ENCODE results near the gene USP17L20.
"Not testable (repeated sequence)": the region's sequence is repeated elsewhere in the genome, so short reads cannot be mapped to it uniquely, and the experiment has no call there.

DNA sequence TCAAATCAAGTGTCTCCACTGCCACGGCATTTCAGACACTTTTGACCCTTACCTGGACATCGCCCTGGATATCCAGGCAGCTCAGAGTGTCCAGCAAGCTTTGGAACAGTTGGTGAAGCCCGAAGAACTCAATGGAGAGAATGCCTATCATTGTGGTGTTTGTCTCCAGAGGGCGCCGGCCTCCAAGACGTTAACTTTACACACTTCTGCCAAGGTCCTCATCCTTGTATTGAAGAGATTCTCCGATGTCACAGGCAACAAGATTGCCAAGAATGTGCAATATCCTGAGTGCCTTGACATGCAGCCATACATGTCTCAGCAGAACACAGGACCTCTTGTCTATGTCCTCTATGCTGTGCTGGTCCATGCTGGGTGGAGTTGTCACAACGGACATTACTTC lies 27.7 kb upstream of the USP17L20 start:
- TF ChIP-seq POLR2A (IDR thresholded peaks at IDR 0.05; ENCODE audit: low read depth, low read length); POLR2AphosphoS5 (IDR thresholded peaks at IDR 0.05; ENCODE audit: low read depth, low read length); POU2F2 (IDR thresholded peaks at IDR 0.05; ENCODE audit: low read depth, low read length); PAX5 (IDR thresholded peaks at IDR 0.05; ENCODE audit: insufficient read depth, low read length, severe bottlenecking): not testable (repeated sequence)
